Activated CD8-positive, alpha-beta memory T cell treated with anti-CD3 and anti-CD28 coated beads, Interleukin-2, amount 50 U/mL, for 1 hour (primary cell): ENCODE measurements around the gene RNASEH1.
"Not testable (repeated sequence)": the region's sequence is repeated elsewhere in the genome, so short reads cannot be mapped to it uniquely, and the experiment has no call there.

Experiments used
- DNase-seq: peaks from one replicate; pipeline ENCODE4 v3.0.0-alpha.2; 2020; ENCODE audit errors: extremely low read depth

The RNASEH1 gene

GRCh38 chr2:3519255-3520205, 38.6 kb downstream of the RNASEH1 start, which contains the start of gene ADI1:
Gene ADI1 (minus strand): TSS chr2:3519531. CDS start chr2:3519487, 44 bp downstream.
- DNase-seq: peak; percentile 22

GRCh38 chr2:3518496-3519254, 39.5 kb downstream of the RNASEH1 start:
- DNase-seq: peak; percentile 94

DNA sequence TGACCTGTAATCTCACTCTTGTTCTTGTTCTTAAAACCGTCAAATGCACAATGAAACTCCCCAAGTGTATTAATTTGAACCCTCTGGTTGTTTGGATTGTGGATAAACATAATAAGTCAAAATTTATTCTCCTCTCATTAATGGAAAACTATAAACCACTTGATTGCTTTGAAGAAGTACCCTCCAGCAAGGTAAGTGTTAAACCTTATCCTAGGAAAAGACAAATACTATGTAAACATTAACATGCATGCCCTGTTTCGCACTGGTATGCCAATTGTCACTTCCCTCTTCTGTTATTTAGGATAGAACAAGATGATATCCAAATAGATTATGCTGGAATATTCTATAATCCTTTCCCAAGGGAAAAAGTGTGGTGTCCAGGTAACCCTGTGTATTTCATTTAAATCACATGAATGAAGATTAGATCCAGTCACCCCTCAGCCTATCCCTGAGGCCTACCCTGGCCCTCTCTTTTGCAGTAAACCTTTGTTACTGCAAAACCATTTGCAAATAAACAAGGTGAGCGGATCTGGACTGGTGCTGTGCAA, 40.1 kb downstream of the RNASEH1 start:
- DNase-seq: no peak

DNA sequence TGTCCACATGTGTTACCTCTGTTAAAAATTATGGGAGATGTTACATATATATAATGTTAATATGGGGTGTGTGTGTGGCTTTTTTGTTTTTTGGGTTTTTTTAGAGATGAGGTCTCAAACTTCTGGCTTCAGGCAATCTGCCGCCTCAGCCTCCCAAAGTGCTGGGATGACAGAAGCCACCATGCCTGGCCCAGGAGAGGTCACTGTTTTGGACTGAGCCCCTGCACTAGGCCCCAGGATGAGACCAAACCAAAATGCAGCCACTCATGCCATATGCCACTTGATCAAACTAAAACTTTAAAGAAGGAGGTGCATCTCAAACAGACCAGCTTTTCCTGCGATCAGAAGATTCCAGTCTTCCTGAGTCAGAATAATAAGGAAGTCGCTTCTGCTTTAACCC, 41.3 kb downstream of the RNASEH1 start:
- no peak for DNase-seq

DNA sequence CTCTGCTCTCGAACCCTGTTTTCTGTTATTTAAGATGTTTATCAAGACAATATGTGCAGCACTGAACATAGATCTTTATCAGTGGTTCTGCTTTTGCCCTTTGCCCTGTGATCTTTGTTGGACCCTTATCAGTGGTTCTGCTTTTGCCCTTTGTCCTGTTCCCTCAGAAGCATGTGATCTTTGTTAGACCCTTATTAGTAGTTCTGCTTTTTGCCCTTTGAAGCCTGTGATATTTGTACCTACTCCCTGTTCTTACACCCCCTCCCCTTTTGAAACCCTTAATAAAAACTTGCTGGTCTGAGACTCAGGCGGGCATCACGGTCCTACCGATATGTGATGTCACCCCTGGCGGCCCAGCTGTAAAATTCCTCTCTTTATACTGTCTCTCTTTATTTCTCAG, 42.7 kb downstream of the RNASEH1 start:
- not testable (repeated sequence) for DNase-seq

DNA sequence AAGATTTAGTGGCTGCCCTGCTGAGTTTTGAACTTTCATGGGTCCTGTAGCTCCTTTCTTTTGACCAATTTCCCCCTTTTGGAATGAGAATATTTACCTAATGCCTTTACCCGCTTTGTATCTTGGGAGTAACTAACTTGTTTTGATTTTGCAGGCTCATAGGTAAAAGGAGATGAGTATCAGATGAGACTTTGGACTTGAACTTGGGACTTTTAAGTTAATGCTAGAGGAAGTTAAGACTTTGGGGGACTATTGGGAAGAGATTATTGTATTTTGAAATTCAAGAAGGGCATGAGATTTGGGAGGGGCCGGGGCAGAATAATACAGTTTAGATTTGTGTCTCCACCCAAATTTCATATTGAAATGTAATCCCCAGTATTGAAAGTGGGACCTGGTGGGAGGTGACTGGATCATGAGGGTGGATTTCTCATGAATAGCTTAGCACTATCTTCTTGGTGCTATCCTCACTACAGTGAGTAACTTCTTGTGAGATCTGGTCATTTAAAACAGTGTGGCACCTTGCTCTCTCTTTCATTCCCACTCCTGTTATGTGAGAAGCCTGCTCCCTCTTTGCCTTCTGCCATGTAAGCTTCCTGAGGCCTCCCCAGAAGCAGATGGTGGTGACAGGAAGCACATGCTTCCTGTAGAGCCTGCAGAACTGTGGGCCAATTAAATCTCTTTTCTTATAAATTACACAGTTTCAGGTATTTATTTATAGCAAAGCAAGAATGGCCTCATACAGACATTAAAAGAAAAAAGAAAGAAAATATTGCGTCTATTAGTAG, 44.9 kb downstream of the RNASEH1 start:
- DNase-seq: no peak

DNA sequence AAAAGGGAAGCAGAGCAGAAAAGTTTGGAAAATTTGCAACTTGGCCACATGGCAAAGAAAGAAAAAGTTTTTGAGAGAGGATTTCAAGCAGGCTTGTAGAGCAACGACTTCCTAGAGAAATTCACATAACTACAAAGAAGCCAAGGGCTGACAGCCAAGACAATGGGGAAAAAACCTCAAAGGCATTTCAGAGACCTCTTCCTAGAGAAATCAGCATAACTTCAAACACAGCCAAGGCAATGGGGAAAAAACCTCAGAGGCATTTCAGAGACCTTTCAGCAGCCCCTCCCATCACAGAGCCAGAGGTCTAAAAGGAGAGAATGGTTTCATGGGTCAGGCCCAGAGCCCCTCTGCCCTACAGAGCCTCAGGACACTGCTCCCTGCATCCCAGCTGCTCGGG, 46.0 kb downstream of the RNASEH1 start:
- no peak for DNase-seq

DNA sequence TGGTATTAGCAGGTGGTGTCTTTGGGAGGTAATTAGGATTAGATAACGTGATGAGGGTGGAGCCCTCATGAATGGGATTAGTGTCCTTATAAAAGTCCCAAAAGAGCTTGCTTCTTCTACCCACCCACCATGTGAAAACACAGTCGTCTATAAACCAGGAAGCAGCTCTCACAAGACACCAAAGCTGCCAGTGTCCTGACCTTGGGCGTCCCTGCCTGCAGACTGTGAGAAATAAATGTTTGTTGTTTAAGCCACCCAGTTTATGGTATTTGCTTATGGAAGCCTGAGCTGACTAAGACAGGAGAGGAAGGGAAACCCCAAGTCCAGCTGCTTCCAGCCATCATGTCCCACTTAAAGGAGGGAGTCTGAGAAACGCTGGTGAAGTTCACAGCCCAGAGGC, 52.4 kb downstream of the RNASEH1 start:
- no peak for DNase-seq

- no peak for DNase-seq
Measured at GRCh38 chr2:3504741-3505140, 53.4 kb downstream of the RNASEH1 start.

DNA sequence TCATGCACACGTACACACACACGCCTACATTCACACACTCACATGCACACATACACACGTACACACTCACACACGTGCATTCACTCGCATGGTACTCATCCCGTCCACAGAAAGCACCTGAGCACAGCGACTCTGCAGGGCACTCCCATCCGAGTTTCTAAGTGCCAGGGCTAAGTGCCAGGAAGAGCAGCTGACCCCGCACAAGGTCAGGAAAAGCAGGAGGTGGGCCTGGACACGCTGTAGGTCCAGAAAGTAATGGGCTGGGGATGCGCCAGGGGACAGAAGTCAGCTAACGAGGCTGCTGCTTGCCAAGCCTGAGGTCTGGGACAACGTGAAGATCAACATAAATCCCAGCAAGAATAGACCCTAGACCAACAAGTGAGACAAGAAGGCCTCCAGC, 54.6 kb downstream of the RNASEH1 start:
- no peak for DNase-seq

- DNase-seq: no peak
Measured at GRCh38 chr2:3503046-3503445, 55.1 kb downstream of the RNASEH1 start.

- DNase-seq: no peak
Measured at GRCh38 chr2:3500326-3500899, 57.7 kb downstream of the RNASEH1 start.

GRCh38 chr2:3498783-3499394, 59.2 kb downstream of the RNASEH1 start:
- no peak for DNase-seq

- not testable (repeated sequence) for DNase-seq
Measured at GRCh38 chr2:3496708-3497080, 61.4 kb downstream of the RNASEH1 start.
